Posterior cingulate gyrus (tissue), 11 donors: Measurements from ENCODE around the gene TRAPPC3L.
"Not testable (repeated sequence)": the region's sequence is repeated elsewhere in the genome, so short reads cannot be mapped to it uniquely, and the experiment has no call there.

ENCODE experiments used
- DNase-seq, 10 donors: peaks; one replicate each; pipeline versions ENCODE4 v3.0.0 to v3.0.0-alpha.2; 2020 to 2021; ENCODE audit warnings: mixed read lengths in 3 of 10
- intact Hi-C: fragments of 100-400 bp; cut with DNase I; formaldehyde crosslinking; loops from one replicate; pipeline ENCODE4 v1.15.1; 2023

The TRAPPC3L gene

DNA sequence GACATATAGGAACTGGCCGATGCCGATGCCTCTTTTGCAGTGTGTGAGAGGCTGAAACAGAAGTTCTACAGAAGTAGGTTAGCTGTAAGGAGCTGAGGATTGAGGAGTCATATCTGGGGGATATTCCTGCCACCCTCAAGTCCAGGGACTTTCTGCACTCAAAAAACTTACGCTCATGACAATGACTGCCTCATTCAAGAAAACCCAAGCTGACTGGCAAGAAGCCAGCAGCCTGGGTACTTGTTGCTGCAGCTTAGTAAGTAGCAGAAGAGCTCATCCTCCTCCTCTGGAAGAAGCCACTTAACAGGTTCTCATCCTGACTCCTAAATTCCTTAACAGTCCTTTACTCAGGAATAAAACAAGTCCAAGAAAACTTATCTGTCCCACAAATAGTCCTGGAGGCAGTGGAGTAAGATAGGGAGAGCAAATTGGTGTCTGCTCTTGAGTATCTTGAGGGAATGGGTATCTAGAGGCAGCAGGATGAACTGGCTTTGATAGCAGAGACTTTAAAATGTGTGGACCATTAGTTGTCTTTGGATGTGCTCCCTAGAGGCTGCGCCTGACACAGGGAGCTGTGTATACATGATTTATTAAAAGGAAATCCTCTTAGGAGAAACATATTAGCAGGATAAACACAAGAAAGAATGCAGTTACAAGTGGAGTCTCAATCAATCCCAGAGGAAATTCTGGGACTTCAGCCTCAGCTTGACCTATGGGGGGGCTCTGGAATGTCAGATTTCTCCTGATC lies 26.7 kb downstream of the TRAPPC3L start:
- DNase-seq, result no peak
- intact Hi-C loops, result no loop called here

DNA sequence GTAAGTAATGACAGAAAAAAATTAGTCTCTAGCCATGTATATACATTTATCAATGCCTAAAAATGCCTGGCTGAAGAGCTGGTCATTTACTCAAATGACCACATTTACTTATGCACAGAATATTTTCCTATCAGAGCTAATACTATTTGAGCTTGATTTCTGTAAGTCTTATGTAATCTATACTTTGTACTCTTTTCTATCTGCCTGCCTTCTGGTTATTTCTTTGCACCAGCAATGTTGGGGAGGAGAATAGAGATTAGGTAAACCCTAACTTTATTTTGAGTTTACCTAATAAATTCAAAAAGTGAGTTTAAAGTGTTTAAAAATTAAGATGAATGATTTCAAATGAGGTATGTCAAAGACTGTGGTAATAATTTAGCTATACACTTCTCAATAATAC lies 30.3 kb downstream of the TRAPPC3L start:
- no peak for DNase-seq
- intact Hi-C loops, result no loop called here

DNA sequence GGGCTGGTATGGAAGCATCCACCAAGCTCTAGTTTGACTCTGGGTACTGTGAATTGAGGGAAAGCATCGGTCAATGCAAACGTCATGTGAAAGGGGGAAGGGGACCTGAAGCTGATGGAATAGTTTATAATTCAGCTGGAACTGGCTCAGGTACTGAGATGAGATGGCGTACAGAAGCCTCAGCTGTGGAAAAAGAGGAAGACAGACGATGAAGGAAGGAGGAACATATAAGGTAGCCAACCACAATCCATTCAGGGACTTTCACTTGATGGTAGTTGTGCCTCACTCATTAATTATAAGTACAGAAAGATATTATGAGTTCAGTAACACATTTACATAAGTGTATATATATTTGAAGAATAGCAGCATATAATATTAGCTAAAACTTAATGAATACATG lies 31.4 kb downstream of the TRAPPC3L start:
- no peak for DNase-seq
- intact Hi-C loops, result no loop called here

DNA sequence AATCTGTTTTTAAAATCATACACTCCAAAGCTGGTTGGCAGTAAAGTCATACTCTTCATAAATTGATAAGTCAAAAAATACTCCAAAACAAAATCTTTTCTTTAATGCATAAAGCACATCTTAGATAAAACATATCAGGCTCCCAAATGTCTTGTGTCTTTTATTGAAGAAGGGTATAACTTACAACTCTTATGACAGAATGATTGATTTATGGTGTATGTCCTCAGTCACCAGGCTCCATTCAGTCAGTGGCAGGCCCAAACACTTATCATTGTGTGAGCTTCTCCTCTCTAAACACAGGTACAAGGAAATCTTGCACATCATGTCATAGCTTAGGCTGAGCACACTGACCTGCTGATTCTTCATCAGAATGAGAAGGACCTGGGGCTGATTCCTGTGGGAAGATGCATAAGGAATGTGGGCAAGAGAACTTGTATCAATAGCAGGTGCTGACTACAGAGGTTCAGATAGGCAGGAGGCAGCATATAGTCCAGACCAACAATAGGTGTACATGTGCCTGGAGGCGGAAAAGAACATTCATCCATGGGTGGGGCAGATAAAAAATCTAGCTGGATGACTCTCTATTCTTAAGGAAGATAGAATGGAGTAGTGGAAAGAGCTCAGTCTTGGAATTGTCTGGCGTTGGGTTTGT lies 32.1 kb downstream of the TRAPPC3L start:
- intact Hi-C loops, result no loop called here
- no peak for DNase-seq

DNA sequence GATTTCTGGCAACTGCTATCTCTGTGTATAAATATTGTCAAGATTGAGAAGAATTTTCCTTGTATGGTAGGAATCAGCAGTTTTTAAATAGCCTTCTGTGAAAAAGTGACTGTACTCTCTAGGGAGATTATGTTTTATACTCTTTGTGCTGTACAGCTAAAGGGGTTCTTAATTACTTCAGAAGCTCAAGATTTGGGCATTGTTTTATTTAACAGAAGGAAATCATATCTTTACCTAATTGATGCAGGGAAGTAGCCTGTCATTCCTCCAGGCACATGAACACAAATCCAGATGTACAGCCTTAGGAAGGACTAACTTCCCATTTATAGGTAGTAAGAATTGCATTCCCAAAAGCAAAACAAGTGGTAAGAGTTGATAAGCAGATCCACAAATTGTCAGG lies 32.8 kb downstream of the TRAPPC3L start:
- intact Hi-C loops, result no loop called here
- no peak for DNase-seq

DNA sequence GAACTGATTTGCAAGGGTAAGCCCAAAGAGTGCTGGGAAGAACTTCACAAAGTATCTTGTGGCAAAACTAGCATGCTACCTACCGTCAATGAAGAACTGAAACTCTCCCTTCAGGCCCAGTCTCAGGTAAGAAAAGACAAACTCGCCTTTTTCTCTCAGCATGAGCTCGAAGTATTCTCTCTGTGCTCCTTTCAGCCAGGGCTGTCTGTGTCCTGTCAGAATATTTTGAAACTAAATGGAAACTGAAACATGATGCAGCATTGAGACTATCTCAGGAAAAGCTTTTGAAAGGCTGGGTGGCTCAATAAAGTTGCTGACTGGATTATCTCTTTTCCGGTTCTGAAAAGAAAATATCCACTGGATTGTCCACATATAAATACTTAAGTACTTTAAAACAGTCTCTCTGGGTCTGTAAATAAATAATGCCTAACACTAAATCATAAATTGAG lies 33.3 kb downstream of the TRAPPC3L start:
- intact Hi-C loops, result no loop called here
- no peak for DNase-seq

- no peak for DNase-seq
- intact Hi-C loops, result no loop called here
Observed at GRCh38 chr6:116511424-116512110, 33.9 kb downstream of the TRAPPC3L start, which contains the start of gene CALHM5. TSS of gene CALHM5 (plus strand) at chr6:116511639. CDS start at chr6:116511697, 58 bp downstream.

DNA sequence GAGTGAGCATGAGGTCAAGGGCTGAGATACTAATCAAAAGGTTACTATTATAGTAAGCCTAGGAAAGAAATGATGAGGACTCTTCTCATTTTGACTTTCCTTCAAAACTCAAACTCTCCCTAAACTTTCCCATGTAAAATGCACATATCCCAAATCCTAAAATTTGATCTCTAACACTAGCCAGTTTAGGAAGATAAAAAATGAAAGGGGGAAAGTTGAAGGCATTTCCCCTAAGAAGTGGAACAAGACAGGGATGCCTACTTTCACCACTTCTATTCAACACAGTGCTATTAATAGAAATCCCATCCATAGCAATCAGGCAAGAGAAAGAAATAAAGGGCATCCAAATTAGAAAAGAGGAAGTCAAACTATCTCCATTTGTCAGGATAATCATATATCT lies 37.0 kb downstream of the TRAPPC3L start:
- no peak for DNase-seq
- intact Hi-C loops, result no loop called here

DNA sequence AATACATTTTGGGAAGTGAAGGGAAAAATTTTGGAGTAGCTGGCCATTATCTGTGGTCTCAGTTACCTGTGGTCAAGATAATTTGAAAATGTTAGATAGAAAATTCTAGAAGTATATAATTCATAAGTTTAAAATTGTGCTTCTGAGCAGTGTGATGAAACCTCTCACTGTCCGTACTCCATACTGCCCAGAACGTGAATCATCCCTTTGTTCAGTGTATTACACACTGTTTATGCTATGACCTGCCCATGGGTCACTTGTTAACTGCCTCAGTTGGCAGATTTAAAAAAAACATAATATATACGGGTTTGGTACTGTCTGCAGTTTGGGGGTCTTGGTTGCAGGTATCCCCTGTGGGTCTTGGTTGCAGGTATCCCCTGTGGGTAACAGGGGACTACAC lies 38.2 kb downstream of the TRAPPC3L start:
- DNase-seq, result no peak
- intact Hi-C loops, result no loop called here

GRCh38 chr6:116500969-116501433 lies 44.5 kb downstream of the TRAPPC3L start:
- DNase-seq, result no peak
- intact Hi-C loops, result no loop called here

GRCh38 chr6:116497113-116497676 lies 48.3 kb downstream of the TRAPPC3L start:
- DNase-seq, result no peak
- intact Hi-C loops, result no loop called here

GRCh38 chr6:116495161-116495560 lies 50.3 kb downstream of the TRAPPC3L start:
- intact Hi-C loops, result not testable (repeated sequence)

DNA sequence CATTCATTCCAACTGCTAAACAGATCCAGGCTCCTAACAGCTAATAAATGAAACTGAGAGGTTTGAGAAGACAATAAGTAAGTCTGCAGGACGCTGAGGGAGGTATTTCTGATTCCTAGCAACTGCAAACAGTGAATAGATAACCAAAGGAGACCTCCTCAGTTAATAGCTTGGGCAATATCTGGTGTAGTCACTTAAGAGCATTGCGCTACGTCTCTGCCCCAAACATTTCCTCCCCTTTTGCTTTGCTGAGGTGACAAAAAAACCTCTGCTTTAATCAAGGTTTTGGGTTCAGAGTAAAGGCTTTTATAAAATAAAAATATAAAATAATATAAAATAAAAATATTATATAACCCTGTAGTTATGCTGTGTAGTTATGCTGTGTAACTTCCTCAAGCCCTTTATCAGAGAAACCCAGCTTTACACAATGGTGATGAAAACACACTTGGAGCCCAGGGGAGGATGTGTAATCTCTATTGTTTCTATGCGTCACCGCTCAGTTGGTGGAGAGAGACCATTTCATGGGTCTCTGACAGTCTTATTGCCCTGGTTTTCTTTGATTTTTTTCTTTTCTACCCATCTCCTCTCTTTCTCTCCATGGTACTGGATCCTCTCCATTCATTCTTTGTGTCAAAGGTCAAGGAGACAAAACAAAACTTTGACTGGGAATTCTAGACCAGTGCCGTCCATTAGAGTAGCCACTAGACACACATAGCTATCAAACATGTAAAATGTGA lies 53.0 kb downstream of the TRAPPC3L start:
- intact Hi-C loops, result no loop called here
- DNase-seq, result no peak

More at GRCh38 chr6:116495161-116495560, 50.3 kb downstream of the TRAPPC3L start:
- not testable (repeated sequence) for DNase-seq

- intact Hi-C loops, result no loop called here
Observed at GRCh38 chr6:116491610-116492330, 53.7 kb downstream of the TRAPPC3L start.

GRCh38 chr6:116485559-116486184 lies 59.8 kb downstream of the TRAPPC3L start:
- DNase-seq, result no peak
- intact Hi-C loops, result no loop called here

More at GRCh38 chr6:116491610-116492330, 53.7 kb downstream of the TRAPPC3L start:
- no peak for DNase-seq

DNA sequence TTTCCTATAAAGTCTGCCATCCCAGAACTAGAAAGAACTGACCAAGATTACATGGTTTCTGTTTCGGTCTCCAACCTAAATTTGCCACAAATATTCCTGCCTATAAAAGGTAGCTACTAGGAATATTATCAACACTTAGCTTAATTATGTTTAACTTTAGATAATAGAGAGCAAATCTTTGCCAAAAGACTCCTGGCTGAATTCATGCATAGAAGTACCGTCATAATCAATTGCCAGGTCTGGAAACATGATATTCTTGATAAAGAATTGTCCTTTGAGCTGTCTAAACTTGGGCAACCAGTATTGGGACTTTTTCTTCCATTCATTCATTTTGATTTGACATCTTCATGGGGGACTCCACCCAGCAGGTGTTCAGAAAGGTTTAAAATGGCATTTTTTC lies 61.9 kb downstream of the TRAPPC3L start:
- no peak for DNase-seq
- intact Hi-C loops, result no loop called here

DNA sequence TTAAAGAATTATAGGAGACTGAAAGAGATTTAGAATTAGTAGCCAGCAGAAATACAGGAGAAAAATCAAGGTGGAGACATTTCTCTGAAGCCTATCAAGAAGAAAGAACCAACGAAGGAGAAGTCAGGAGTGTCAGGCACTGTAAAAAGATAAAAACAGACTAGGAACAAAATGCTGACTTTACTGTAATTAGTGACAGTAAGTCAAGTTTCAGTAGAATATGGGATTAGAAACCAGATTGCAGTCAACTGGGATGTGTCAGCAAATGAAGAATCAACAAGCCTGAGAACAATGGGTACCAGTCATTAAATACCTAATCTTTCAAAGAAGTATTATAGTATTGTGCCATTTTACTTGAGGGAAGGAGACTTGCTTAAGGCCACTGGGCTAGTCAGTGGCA lies 62.7 kb downstream of the TRAPPC3L start:
- no peak for DNase-seq
- intact Hi-C loops, result no loop called here

- intact Hi-C loops, result no loop called here
- no peak for DNase-seq
Observed at GRCh38 chr6:116476002-116476678, 69.3 kb downstream of the TRAPPC3L start.

GRCh38 chr6:116475141-116475540 lies 70.3 kb downstream of the TRAPPC3L start:
- DNase-seq, result no peak
- intact Hi-C loops, result no loop called here
